Common myeloid progenitor, CD34-positive (primary cell): Measurements from ENCODE around the gene MS4A18.
"Not testable (repeated sequence)": the region's sequence is repeated elsewhere in the genome, so short reads cannot be mapped to it uniquely, and the experiment has no call there.

Source experiments
- CTCF ChIA-PET: fragments of 350-600 bp; sonication (Branson Sonifier 250); formaldehyde crosslinking; loops from one replicate; lab custom pipeline; 2021; ENCODE audit warnings: antibody characterized with exemption; lab: Charles Lee
- POLR2A ChIA-PET: fragments of 350-600 bp; sonication (Branson Sonifier 250); formaldehyde crosslinking; loops from one replicate; lab custom pipeline; 2021; ENCODE audit warnings: antibody characterized with exemption; lab: Charles Lee
- DNase-seq, 3 donors: peaks; one replicate each; pipeline versions ENCODE4 v3.0.0 to v3.0.0-alpha.2; 2013
- H3K27ac ChIP-seq, 2 experiments: 1 replicate in 1 of 2; 2 replicates in 1 of 2; pipeline ENCODE4 v1.7.0; 2013; ENCODE audit warnings: inconsistent platforms in 2 of 2, low read length in 2 of 2, mild to moderate bottlenecking in 2 of 2, low read depth in 1 of 2, moderate library complexity in 1 of 2; ENCODE audit not compliant: severe bottlenecking in 2 of 2, insufficient read depth in 1 of 2, poor library complexity in 1 of 2
- H3K27me3 ChIP-seq, 5 experiments: replicated peaks in 2 of 5; 1 replicate in 3 of 5; 2 replicates in 2 of 5; pipeline versions ENCODE4 v1.6.1 to v1.7.0; 2013; ENCODE audit warnings: low read length in 4 of 5, mild to moderate bottlenecking in 2 of 5, moderate library complexity in 2 of 5, inconsistent platforms in 1 of 5; ENCODE audit not compliant: insufficient read depth in 5 of 5, control insufficient read depth in 4 of 5
- H3K36me3 ChIP-seq, 4 experiments: 1 replicate in 2 of 4; 2 replicates in 2 of 4; pipeline versions ENCODE4 v1.6.1 to v1.7.0; 2013; ENCODE audit warnings: low read length in 3 of 4, control low read depth in 1 of 4, mild to moderate bottlenecking in 1 of 4; ENCODE audit not compliant: control insufficient read depth in 4 of 4, insufficient read depth in 4 of 4
- H3K4me1 ChIP-seq, 4 experiments: 1 replicate in 3 of 4; 2 replicates in 1 of 4; pipeline versions ENCODE4 v1.6.1 to v1.7.1; 2013; ENCODE audit warnings: low read length in 3 of 4, mild to moderate bottlenecking in 3 of 4, control low read depth in 1 of 4, inconsistent platforms in 1 of 4, moderate library complexity in 1 of 4; ENCODE audit not compliant: control insufficient read depth in 4 of 4, insufficient read depth in 4 of 4; ENCODE audit errors: control extremely low read depth in 1 of 4
- H3K4me3 ChIP-seq, 7 experiments: 1 replicate in 4 of 7; 2 replicates in 3 of 7; pipeline versions ENCODE4 v1.5.1 to v1.7.0; 2013; ENCODE audit warnings: mild to moderate bottlenecking in 7 of 7, low read length in 6 of 7, moderate library complexity in 6 of 7, inconsistent platforms in 2 of 7, low read depth in 2 of 7, control low read depth in 1 of 7; ENCODE audit not compliant: insufficient read depth in 4 of 7, control insufficient read depth in 1 of 7; ENCODE audit errors: extremely low read depth in 1 of 7
- H3K9me3 ChIP-seq, 5 experiments: 1 replicate in 4 of 5; 2 replicates in 1 of 5; pipeline versions ENCODE4 v1.6.1 to v1.7.1; 2013; ENCODE audit warnings: low read length in 4 of 5, mild to moderate bottlenecking in 2 of 5, inconsistent platforms in 1 of 5, low read depth in 1 of 5, moderate library complexity in 1 of 5; ENCODE audit not compliant: control insufficient read depth in 4 of 5, insufficient read depth in 2 of 5; ENCODE audit errors: control extremely low read depth in 1 of 5
- WGBS: methylation state at CpG from one replicate; pipeline ENCODE4 v1.1.5; 2013; ENCODE audit not compliant: insufficient coverage; 5-methylcytosine and 5-hydroxymethylcytosine counted together

Gene MS4A18

GRCh38 chr11:60711276-60711675 lies 13.2 kb upstream of the MS4A18 start:
- Histone ChIP-seq H3K36me3 (no peaks in the 10 kb centered on the region), H3K9me3 (no peaks in the 10 kb centered on the region), H3K4me1 (no peaks in the 10 kb centered on the region), H3K27me3 (peaks cover 0 to 2% (median 0%) of the 10 kb centered on the region in 5 experiments), H3K4me3 (no peak overlapping the region), H3K27ac (no peak overlapping the region)
- ChIA-PET POLR2A (no interaction called here), CTCF (interaction anchor here (1.5 kb wide), 1 partner anchor 10 kb away, joined by 5 read pairs; no protein-coding TSS in a partner anchor)
- DNase-seq, result no peak
- 100% methylated on average over 4 of the region's 4 CpGs for WGBS

- H3K27me3 ChIP-seq, H3K27ac ChIP-seq, H3K9me3 ChIP-seq, H3K4me3 ChIP-seq, H3K36me3 ChIP-seq, H3K4me1 ChIP-seq, POLR2A ChIA-PET, DNase-seq, CTCF ChIA-PET: not testable (repeated sequence)
- WGBS, result 38% methylated on average over 4 of the region's 6 CpGs
Measured at GRCh38 chr11:60713423-60713822, 11.1 kb upstream of the MS4A18 start.

GRCh38 chr11:60717956-60718355 lies 6.6 kb upstream of the MS4A18 start:
- WGBS, result 86% methylated on average over 4 of the region's 5 CpGs
- POLR2A ChIA-PET, result no interaction called here
- H3K36me3 ChIP-seq, result no peaks in the 10 kb centered on the region
- peaks cover 0 to 13% (median 7%) of the 10 kb centered on the region in 5 experiments for H3K9me3 ChIP-seq
- CTCF ChIA-PET, result interaction anchor here (0.8 kb wide), 1 partner anchor 17 kb away, joined by 3 read pairs; no protein-coding TSS in a partner anchor
- DNase-seq, result no peak
- peaks cover 0 to 5% (median 0%) of the 10 kb centered on the region in 5 experiments for H3K27me3 ChIP-seq
- H3K4me1 ChIP-seq, result no peaks in the 10 kb centered on the region
- H3K4me3 ChIP-seq, result no peak overlapping the region
- no peak overlapping the region for H3K27ac ChIP-seq

GRCh38 chr11:60718524-60719316 lies 5.8 kb upstream of the MS4A18 start:
- Histone ChIP-seq H3K36me3 (no peaks in the 10 kb centered on the region), H3K27ac (no peak overlapping the region), H3K9me3 (peaks cover 0 to 13% (median 7%) of the 10 kb centered on the region in 5 experiments), H3K4me3 (no peak overlapping the region), H3K27me3 (peaks cover 0 to 5% (median 2%) of the 10 kb centered on the region in 5 experiments), H3K4me1 (no peaks in the 10 kb centered on the region)
- WGBS, result 93% methylated on average over 9 of the region's 10 CpGs
- DNase-seq, result no peak
- CTCF ChIA-PET, result interaction anchor here (0.8 kb wide), 1 partner anchor 18 kb away, joined by 3 read pairs; no protein-coding TSS in a partner anchor
- POLR2A ChIA-PET, result no interaction called here

GRCh38 chr11:60719391-60719790 lies 5.1 kb upstream of the MS4A18 start:
- H3K4me1 ChIP-seq, result no peaks in the 10 kb centered on the region
- 100% methylated on average over 1 of the region's 4 CpGs for WGBS
- H3K36me3 ChIP-seq, result no peaks in the 10 kb centered on the region
- POLR2A ChIA-PET, result no interaction called here
- CTCF ChIA-PET, result no interaction called here
- no peak for DNase-seq
- peaks cover 0 to 13% (median 7%) of the 10 kb centered on the region in 5 experiments for H3K9me3 ChIP-seq
- no peak overlapping the region for H3K4me3 ChIP-seq
- peaks cover 0 to 5% (median 4%) of the 10 kb centered on the region in 5 experiments for H3K27me3 ChIP-seq
- no peak overlapping the region for H3K27ac ChIP-seq

GRCh38 chr11:60720460-60720859 lies 4.1 kb upstream of the MS4A18 start:
- DNase-seq, result no peak
- Histone ChIP-seq H3K27me3 (peaks cover 0 to 6% (median 4%) of the 10 kb centered on the region in 5 experiments), H3K9me3 (peaks cover 0 to 13% (median 7%) of the 10 kb centered on the region in 5 experiments), H3K4me3 (no peak overlapping the region), H3K4me1 (no peaks in the 10 kb centered on the region), H3K27ac (no peak overlapping the region), H3K36me3 (no peaks in the 10 kb centered on the region)
- POLR2A ChIA-PET, result no interaction called here
- CTCF ChIA-PET, result no interaction called here
- 86% methylated on average over 5 of the region's 6 CpGs for WGBS

- no CpG with 5 or more reads among the region's 1 CpG for WGBS
- POLR2A ChIA-PET, result no interaction called here
- CTCF ChIA-PET, result no interaction called here
- H3K9me3 ChIP-seq, result no peaks in the 10 kb centered on the region
- no peak overlapping the region for H3K4me3 ChIP-seq
- no peak for DNase-seq
- no peaks in the 10 kb centered on the region for H3K4me1 ChIP-seq
- H3K27me3 ChIP-seq, result peaks cover 0 to 10% (median 2%) of the 10 kb centered on the region in 5 experiments
- H3K36me3 ChIP-seq, result no peaks in the 10 kb centered on the region
- H3K27ac ChIP-seq, result no peak overlapping the region
Measured at GRCh38 chr11:60725592-60725991, 1.1 kb downstream of the MS4A18 start.
